HepG2 (cell line): ENCODE data around the gene HHATL. TPM values are rescaled to one million over a fixed set of nuclear protein-coding genes. Genes with fewer than 3 reads are reported as not detected.

Experiments used
- ATAC-seq: fragments of 200-7000 bp; cut with Tn5 transposase; 3 replicates; pipeline ENCODE4 v1.9.1; 2020; ENCODE audit warnings: mild to moderate bottlenecking, moderate library complexity
- BruUV-seq: library from RNA; stranded (reverse); fragments of 400-500 nt; replicated peaks from 2 replicates; lab custom pipeline; 2021; lab: Mats Ljungman, UMichigan
- CTCF ChIA-PET: fragments of 300-600 bp; formaldehyde crosslinking; extraction: SDS; loops from one replicate; lab custom pipeline; 2021; ENCODE audit warnings: low total read pairs, inconsistent platforms, low intra/inter-chr PET ratio; lab: Yijun Ruan, JAX
- POLR2A ChIA-PET: fragments of 350-600 bp; sonication (Branson Sonifier 250); formaldehyde crosslinking; loops from one replicate; lab custom pipeline; 2020; ENCODE audit warnings: antibody characterized with exemption, inconsistent platforms; lab: Yijun Ruan, JAX
- DNase-seq: peaks from one replicate; pipeline ENCODE4 v3.0.0-alpha.2; 2015; ENCODE audit warnings: low spot score
- FAIRE-seq: peaks from 3 replicates; lab custom pipeline; 2011; peaks lifted over from hg19 to GRCh38; lab: Jason Lieb, UNC
- H2AFZ ChIP-seq: one replicate; pipeline ENCODE4 v1.6.1; 2011; ENCODE audit warnings: low read length, inconsistent platforms
- H3K27ac ChIP-seq: fragments of 300-600 bp; 3 replicates; pipeline ENCODE4 v1.8.0; 2011; ENCODE audit warnings: mixed run types, mild to moderate bottlenecking, mixed read lengths, low read length, inconsistent platforms; ENCODE audit not compliant: insufficient read depth; ENCODE audit errors: extremely low read length
- H3K27me3 ChIP-seq, 2 experiments: fragments of 200-600 bp in 1 of 2; 2 replicates in 1 of 2; 3 replicates in 1 of 2; pipeline versions ENCODE4 v1.6.0 to v1.8.0; 2011; ENCODE audit warnings: low read length in 2 of 2, mild to moderate bottlenecking in 2 of 2, moderate library complexity in 2 of 2, inconsistent platforms in 1 of 2; ENCODE audit not compliant: insufficient read depth in 2 of 2, control insufficient read depth in 1 of 2
- H3K36me3 ChIP-seq, 2 experiments: fragments of 200-600 bp in 1 of 2; replicated peaks in 1 of 2; 2 replicates in 1 of 2; 3 replicates in 1 of 2; pipeline versions ENCODE4 v1.5.1 to v1.8.0; 2011; ENCODE audit warnings: low read length in 2 of 2, inconsistent platforms in 1 of 2; ENCODE audit not compliant: insufficient read depth in 2 of 2, control insufficient read depth in 1 of 2
- H3K4me1 ChIP-seq: 2 replicates; pipeline ENCODE4 v1.5.1; 2012; ENCODE audit warnings: low read length, inconsistent platforms; ENCODE audit not compliant: insufficient read depth
- H3K4me2 ChIP-seq: 2 replicates; pipeline ENCODE4 v1.6.0; 2011; ENCODE audit warnings: low read depth, low read length, inconsistent platforms
- H3K4me3 ChIP-seq, 3 experiments: fragments of 200-600 bp in 1 of 3; sonication (generic), shearing (Covaris generic) in 1 of 3; replicated peaks in 1 of 3; 2 replicates each; pipeline ENCODE4 v1.5.1; 2011 to 2016; ENCODE audit warnings: low read length in 3 of 3, inconsistent platforms in 2 of 3, low read depth in 2 of 3, mild to moderate bottlenecking in 2 of 3, control low read depth in 1 of 3, mixed read lengths in 1 of 3; ENCODE audit not compliant: insufficient read depth in 1 of 3
- H3K79me2 ChIP-seq: one replicate; pipeline ENCODE4 v1.6.1; 2011; ENCODE audit warnings: low read length, inconsistent platforms; ENCODE audit not compliant: insufficient read depth
- H3K9ac ChIP-seq: 2 replicates; pipeline ENCODE4 v1.6.0; 2011; ENCODE audit warnings: mild to moderate bottlenecking, low read depth, low read length, inconsistent platforms; ENCODE audit not compliant: insufficient read depth
- H3K9me3 ChIP-seq: 2 replicates; pipeline ENCODE4 v1.5.1; 2012; ENCODE audit warnings: mild to moderate bottlenecking, low read length
- H4K20me1 ChIP-seq: 2 replicates; pipeline ENCODE4 v1.6.0; 2011; ENCODE audit warnings: inconsistent platforms, mild to moderate bottlenecking, low read length, moderate library complexity; ENCODE audit not compliant: insufficient read depth
- HNRNPH1 ChIP-seq: fragments of 200-400 bp; formaldehyde crosslinking; optimal IDR thresholded peaks from 2 replicates; pipeline ENCODE3; 2017; ENCODE audit warnings: mild to moderate bottlenecking, low read depth, low read length
- ZNF10 ChIP-seq: sonication (generic); formaldehyde crosslinking; IDR thresholded peaks from 2 replicates; pipeline ENCODE4 v1.4.0; 2020; ENCODE audit warnings: mild to moderate bottlenecking, low read depth, missing genetic modification reagents, borderline replicate concordance
- ZNF251 ChIP-seq: sonication (generic); formaldehyde crosslinking; IDR thresholded peaks from 2 replicates; pipeline ENCODE4 v1.9.0; 2021; ENCODE audit warnings: mild to moderate bottlenecking, missing genetic modification reagents
- WGBS: methylation state at CpG from one replicate; pipeline ENCODE4 v1.1.6; 2017; ENCODE audit warnings: low lambda C conversion rate; 5-methylcytosine and 5-hydroxymethylcytosine counted together
- in situ Hi-C: cut with HindIII; loops from 2 replicates; pipeline ENCODE4 v1.10.0; 2017; ENCODE audit warnings: low pct_unique_long_range_greater_than_20kb; ENCODE audit not compliant: extremely low pct_ligation_motif_present
- intact Hi-C: fragments of 100-400 bp; cut with micrococcal nuclease; formaldehyde crosslinking; loops from one replicate; pipeline ENCODE4 v1.10.0; 2022; ENCODE audit not compliant: unreplicated experiment
- polyA plus RNA-seq, 8 experiments: library from polyadenylated mRNA; depleted of rRNA in 3 of 8; stranded (reverse) in 7 of 8; unstranded in 1 of 8; fragments of >200 nt; fragmentation: Illumina TruSeq in 4 of 8; extraction: Trizol in 4 of 8; gene quantifications; 2 replicates each; pipeline versions ENCODE4 v1.2.1 to v1.2.3, GENCODE V29; 2011 to 2016; ENCODE audit warnings: low read depth in 4 of 8, missing spikeins in 1 of 8, mixed read lengths in 1 of 8; ENCODE audit not compliant: insufficient read depth in 1 of 8
- total RNA-seq, 5 experiments: library from RNA; depleted of rRNA; stranded (reverse); fragments of >200 nt; fragmentation: Illumina TruSeq; extraction: Trizol; gene quantifications; 2 replicates each; pipeline ENCODE4 v1.2.3, GENCODE V29; 2016; ENCODE audit warnings: low read depth in 1 of 5
- TF ChIP-seq, protein P1 (sequence below): sonication (generic); formaldehyde crosslinking; IDR thresholded peaks from 2 replicates; pipeline ENCODE4 v1.4.0; 2020; ENCODE audit warnings: mild to moderate bottlenecking, low read depth, missing genetic modification reagents
- TF ChIP-seq, protein P2 (sequence below): sonication (generic); formaldehyde crosslinking; IDR thresholded peaks from 2 replicates; pipeline ENCODE4 v1.5.0; 2020; ENCODE audit warnings: mild to moderate bottlenecking, missing genetic modification reagents

The HHATL gene
- total and polyA plus RNA-seq, 2 of the 13 experiments (the other 11 are each of a cell fraction or from before 2014, with no cell fraction given), result 0.26 TPM; not detected in 1

DNA sequence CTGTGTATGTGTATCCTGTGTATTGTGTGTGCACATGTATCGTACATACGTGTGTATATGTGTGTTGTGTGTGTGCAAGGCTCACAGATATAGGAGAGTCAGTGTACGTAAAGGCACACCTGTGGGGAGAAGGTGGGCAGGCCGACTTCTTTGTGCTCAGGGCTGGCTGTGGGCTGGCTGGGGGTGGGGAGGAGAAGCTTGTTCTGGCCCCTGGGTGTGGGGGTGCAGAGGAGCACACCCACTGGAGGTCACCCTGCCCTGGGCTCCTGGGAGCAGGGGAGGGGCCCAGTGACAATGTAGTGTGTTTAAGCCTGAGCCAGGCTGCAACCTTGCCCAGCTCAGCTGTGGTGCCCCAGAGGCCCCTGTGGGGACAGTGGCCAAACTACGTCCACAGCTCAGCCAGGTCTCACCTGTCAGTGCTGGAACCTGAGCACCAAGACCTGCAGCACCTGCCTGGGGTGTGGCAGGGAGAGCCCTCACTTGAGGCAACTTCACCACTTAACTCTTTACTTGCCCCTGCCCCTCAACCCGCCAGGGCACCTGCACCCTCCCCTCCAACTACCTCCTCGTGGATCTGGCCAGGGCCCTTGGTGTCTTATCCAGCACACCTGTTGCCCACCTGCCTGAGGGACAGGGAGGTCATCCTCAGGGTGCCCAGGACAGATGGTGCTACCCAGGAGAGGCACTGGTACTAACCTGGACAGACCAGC lies 2.6 kb upstream of the HHATL start:
- ATAC-seq (no peak), DNase-seq (no peak), FAIRE-seq (no peak)
- Histone ChIP-seq H3K36me3 (no peaks in the 10 kb centered on the region), H3K9ac (no peak overlapping the region), H2AFZ (no peak overlapping the region), H3K27me3 (peaks cover 3 to 10% of the 10 kb centered on the region in 2 experiments; a peak in 3 of 5 replicates), H3K9me3 (no peaks in the 10 kb centered on the region), H3K4me1 (no peaks in the 10 kb centered on the region), H3K27ac (no peak overlapping the region), H3K4me2 (no peak overlapping the region), H3K4me3 (no peak overlapping the region), H4K20me1 (no peaks in the 10 kb centered on the region), H3K79me2 (no peaks in the 10 kb centered on the region)
- TF ChIP-seq HNRNPH1, result no peak
- TF ChIP-seq, protein P1, sequence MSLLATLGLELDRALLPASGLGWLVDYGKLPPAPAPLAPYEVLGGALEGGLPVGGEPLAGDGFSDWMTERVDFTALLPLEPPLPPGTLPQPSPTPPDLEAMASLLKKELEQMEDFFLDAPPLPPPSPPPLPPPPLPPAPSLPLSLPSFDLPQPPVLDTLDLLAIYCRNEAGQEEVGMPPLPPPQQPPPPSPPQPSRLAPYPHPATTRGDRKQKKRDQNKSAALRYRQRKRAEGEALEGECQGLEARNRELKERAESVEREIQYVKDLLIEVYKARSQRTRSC (CRISPR knock-in tag), result no peak
- TF ChIP-seq, protein P2, sequence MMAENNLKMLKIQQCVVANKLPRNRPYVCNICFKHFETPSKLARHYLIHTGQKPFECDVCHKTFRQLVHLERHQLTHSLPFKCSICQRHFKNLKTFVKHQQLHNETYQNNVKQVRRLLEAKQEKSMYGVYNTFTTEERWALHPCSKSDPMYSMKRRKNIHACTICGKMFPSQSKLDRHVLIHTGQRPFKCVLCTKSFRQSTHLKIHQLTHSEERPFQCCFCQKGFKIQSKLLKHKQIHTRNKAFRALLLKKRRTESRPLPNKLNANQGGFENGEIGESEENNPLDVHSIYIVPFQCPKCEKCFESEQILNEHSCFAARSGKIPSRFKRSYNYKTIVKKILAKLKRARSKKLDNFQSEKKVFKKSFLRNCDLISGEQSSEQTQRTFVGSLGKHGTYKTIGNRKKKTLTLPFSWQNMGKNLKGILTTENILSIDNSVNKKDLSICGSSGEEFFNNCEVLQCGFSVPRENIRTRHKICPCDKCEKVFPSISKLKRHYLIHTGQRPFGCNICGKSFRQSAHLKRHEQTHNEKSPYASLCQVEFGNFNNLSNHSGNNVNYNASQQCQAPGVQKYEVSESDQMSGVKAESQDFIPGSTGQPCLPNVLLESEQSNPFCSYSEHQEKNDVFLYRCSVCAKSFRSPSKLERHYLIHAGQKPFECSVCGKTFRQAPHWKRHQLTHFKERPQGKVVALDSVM (CRISPR knock-in tag), result no peak
- no peak for TF ChIP-seq ZNF10 (CRISPR knock-in tag)
- no peak for TF ChIP-seq ZNF251 (CRISPR knock-in tag)
- CTCF ChIA-PET, result no interaction called here
- no TSS peak for BruUV-seq
- intact Hi-C loops (no loop called here), in situ Hi-C loops (no loop called here)
- 17% methylated on average over 5 of the region's 7 CpGs for WGBS
- POLR2A ChIA-PET, result no interaction called here
